CD8-positive, alpha-beta memory T cell (primary cell): Measurements from ENCODE around the gene TIMP2. TPM values are rescaled to one million over a fixed set of nuclear protein-coding genes. Genes with fewer than 3 reads are reported as not detected.
A peak's percentile ranks its signal among the peaks of the same experiment; 100 is the strongest.
"Not testable (repeated sequence)": the region's sequence is repeated elsewhere in the genome, so short reads cannot be mapped to it uniquely, and the experiment has no call there.

Experiments used
- CTCF ChIA-PET: fragments of 350-600 bp; sonication (Branson Sonifier 250); formaldehyde crosslinking; loops from one replicate; lab custom pipeline; 2021; ENCODE audit warnings: antibody characterized with exemption; lab: Charles Lee
- POLR2A ChIA-PET: fragments of 350-600 bp; sonication (Branson Sonifier 250); formaldehyde crosslinking; loops from one replicate; lab custom pipeline; 2021; ENCODE audit warnings: antibody characterized with exemption; lab: Charles Lee
- DNase-seq, 5 donors: peaks; one replicate each; pipeline versions ENCODE4 v3.0.0 to v3.0.0-alpha.2; 2020 to 2022; ENCODE audit warnings: mixed read lengths in 1 of 5
- H3K27ac ChIP-seq: one replicate; pipeline ENCODE4 v1.7.0; 2013; ENCODE audit warnings: low read depth, mild to moderate bottlenecking, low read length, moderate library complexity
- H3K27me3 ChIP-seq: 2 replicates; pipeline ENCODE4 v1.7.0; 2013; ENCODE audit warnings: low read length, mild to moderate bottlenecking; ENCODE audit not compliant: insufficient read depth, poor library complexity, severe bottlenecking
- H3K36me3 ChIP-seq: 2 replicates; pipeline ENCODE4 v1.7.0; 2013; ENCODE audit warnings: mild to moderate bottlenecking, low read length, moderate library complexity; ENCODE audit not compliant: insufficient read depth
- H3K4me1 ChIP-seq: 2 replicates; pipeline ENCODE4 v1.7.0; 2013; ENCODE audit warnings: mild to moderate bottlenecking, low read length, moderate library complexity; ENCODE audit not compliant: insufficient read depth
- H3K4me3 ChIP-seq: 2 replicates; pipeline ENCODE4 v1.7.0; 2013; ENCODE audit warnings: mild to moderate bottlenecking, low read length
- H3K9me3 ChIP-seq: 2 replicates; pipeline ENCODE4 v1.7.0; 2013; ENCODE audit warnings: mild to moderate bottlenecking, low read length
- H3K27ac Mint-ChIP-seq, 8 donors: one replicate each; pipeline ENCODE4 v1.8.0; 2020 to 2021; ENCODE audit warnings: mixed read lengths in 8 of 8, mild to moderate bottlenecking in 6 of 8, inconsistent platforms in 3 of 8, moderate library complexity in 3 of 8
- H3K27me3 Mint-ChIP-seq, 2 donors: one replicate each; pipeline ENCODE4 v1.8.0; 2020 to 2021; ENCODE audit warnings: mixed read lengths in 2 of 2, mild to moderate bottlenecking in 1 of 2, moderate library complexity in 1 of 2
- H3K36me3 Mint-ChIP-seq, 3 donors: one replicate each; pipeline ENCODE4 v1.8.0; 2020 to 2021; ENCODE audit warnings: mixed read lengths in 3 of 3, inconsistent platforms in 1 of 3, mild to moderate bottlenecking in 1 of 3
- H3K4me1 Mint-ChIP-seq, 3 donors: one replicate each; pipeline ENCODE4 v1.8.0; 2020 to 2021; ENCODE audit warnings: mixed read lengths in 3 of 3, inconsistent platforms in 1 of 3, mild to moderate bottlenecking in 1 of 3
- H3K4me3 Mint-ChIP-seq, 7 donors: one replicate each; pipeline ENCODE4 v1.8.0; 2020 to 2021; ENCODE audit warnings: mixed read lengths in 7 of 7, mild to moderate bottlenecking in 6 of 7, moderate library complexity in 4 of 7, inconsistent platforms in 2 of 7
- H3K9me3 Mint-ChIP-seq, 5 donors: one replicate each; pipeline ENCODE4 v1.8.0; 2020 to 2022; ENCODE audit warnings: mixed read lengths in 5 of 5, mild to moderate bottlenecking in 3 of 5, moderate library complexity in 2 of 5, inconsistent platforms in 1 of 5
- polyA plus RNA-seq: library from polyadenylated mRNA; unstranded; fragments of 300-500 nt; fragmentation: Illumina TruSeq; gene quantifications from one replicate; pipeline ENCODE4 v1.2.3, GENCODE V29; 2021
- total RNA-seq, 2 experiments: library from RNA; stranded (reverse); gene quantifications; one replicate each; pipeline ENCODE4 v1.2.3, GENCODE V29; 2021

TIMP2 gene
- total and polyA plus RNA-seq, 3 experiments from 2014 or later, result 0.08 to 1.6 (median 1.3) TPM

- Histone ChIP-seq H3K27me3 (no peaks in the 10 kb centered on the region), H3K27ac (no peak overlapping the region), H3K36me3 (no peaks in the 10 kb centered on the region), H3K9me3 (no peaks in the 10 kb centered on the region), H3K4me1 (peaks cover 20% of the 10 kb centered on the region), H3K4me3 (no peak overlapping the region)
- Mint-ChIP-seq H3K4me1 (peaks cover 4 to 21% (median 17%) of the 10 kb centered on the region in 3 donors), H3K4me3 (no peak overlapping the region), H3K27ac (no peak overlapping the region), H3K9me3 (no peaks in the 10 kb centered on the region), H3K27me3 (peaks cover 23 to 41% of the 10 kb centered on the region in 2 donors), H3K36me3 (no peaks in the 10 kb centered on the region)
- CTCF ChIA-PET, result interaction anchor here (1.8 kb wide), 1 partner anchor 12 kb away, joined by 7 read pairs; no protein-coding TSS in a partner anchor
- POLR2A ChIA-PET, result no interaction called here
- DNase-seq, result no peak
These were observed 46.9 kb downstream of the TIMP2 start for GRCh38 chr17:78878261-78878660.

- DNase-seq, H3K36me3 Mint-ChIP-seq, H3K27ac Mint-ChIP-seq, H3K9me3 Mint-ChIP-seq, POLR2A ChIA-PET, H3K4me3 Mint-ChIP-seq, H3K4me3 ChIP-seq, H3K27ac ChIP-seq, H3K36me3 ChIP-seq, H3K27me3 ChIP-seq, H3K9me3 ChIP-seq: not testable (repeated sequence)
- H3K4me1 Mint-ChIP-seq, result peaks cover 2 to 17% (median 17%) of the 10 kb centered on the region in 3 donors
- H3K4me1 ChIP-seq, result peaks cover 15% of the 10 kb centered on the region
- H3K27me3 Mint-ChIP-seq, result peaks cover 22 to 32% of the 10 kb centered on the region in 2 donors
- CTCF ChIA-PET, result interaction anchor here (0.9 to 1.8 kb wide), 3 partner anchors 11 to 17 kb away, joined by 3 to 7 read pairs (median 3); no protein-coding TSS in a partner anchor
These were observed 48.2 kb downstream of the TIMP2 start for GRCh38 chr17:78876954-78877517.

- Histone ChIP-seq H3K4me1 (peaks cover 15% of the 10 kb centered on the region), H3K27me3 (no peaks in the 10 kb centered on the region), H3K4me3 (no peak overlapping the region), H3K36me3 (no peaks in the 10 kb centered on the region), H3K9me3 (no peaks in the 10 kb centered on the region), H3K27ac (no peak overlapping the region)
- H3K36me3 Mint-ChIP-seq, result no peaks in the 10 kb centered on the region
- peaks cover 17 to 28% of the 10 kb centered on the region in 2 donors for H3K27me3 Mint-ChIP-seq
- peaks cover 2 to 17% (median 17%) of the 10 kb centered on the region in 3 donors for H3K4me1 Mint-ChIP-seq
- ChIA-PET POLR2A (interaction anchor here (0.7 kb wide), 1 partner anchor 18 kb away, joined by 3 read pairs; no protein-coding TSS in a partner anchor), CTCF (interaction anchor here (0.9 to 1.6 kb wide), 2 partner anchors 10 to 16 kb away, joined by 3 read pairs; no protein-coding TSS in a partner anchor)
- peak overlapping the region in 1 of 7 donors; percentile 5 for H3K4me3 Mint-ChIP-seq
- DNase-seq, result no peak
- H3K9me3 Mint-ChIP-seq, result no peaks in the 10 kb centered on the region
- H3K27ac Mint-ChIP-seq, result peak overlapping the region in 1 of 8 donors; percentile 94
These were observed 49.0 kb downstream of the TIMP2 start for GRCh38 chr17:78876094-78876597.

- ChIA-PET CTCF (interaction anchor here (1.6 to 1.7 kb wide), 2 partner anchors 10 to 15 kb away, joined by 3 to 6 read pairs; no protein-coding TSS in a partner anchor), POLR2A (no interaction called here)
- Mint-ChIP-seq H3K9me3 (no peaks in the 10 kb centered on the region), H3K36me3 (no peaks in the 10 kb centered on the region), H3K27me3 (peaks cover 14 to 28% of the 10 kb centered on the region in 2 donors), H3K27ac (no peak overlapping the region), H3K4me1 (peaks cover 2 to 17% (median 17%) of the 10 kb centered on the region in 3 donors), H3K4me3 (no peak overlapping the region)
- no peaks in the 10 kb centered on the region for H3K36me3 ChIP-seq
- no peaks in the 10 kb centered on the region for H3K27me3 ChIP-seq
- no peak overlapping the region for H3K4me3 ChIP-seq
- no peaks in the 10 kb centered on the region for H3K9me3 ChIP-seq
- H3K4me1 ChIP-seq, result peaks cover 15% of the 10 kb centered on the region
- DNase-seq, result no peak
- no peak overlapping the region for H3K27ac ChIP-seq
These were observed 49.7 kb downstream of the TIMP2 start for GRCh38 chr17:78875363-78876093.

- CTCF ChIA-PET, result interaction anchor here (1.3 to 1.7 kb wide), 2 partner anchors 8 to 15 kb away, joined by 3 to 6 read pairs; no protein-coding TSS in a partner anchor
- peaks cover 14 to 17% of the 10 kb centered on the region in 2 donors for H3K27me3 Mint-ChIP-seq
- no peaks in the 10 kb centered on the region for H3K27me3 ChIP-seq
- peaks cover under 1% of the 10 kb centered on the region for H3K4me1 ChIP-seq
- H3K9me3 Mint-ChIP-seq, result no peaks in the 10 kb centered on the region
- H3K4me1 Mint-ChIP-seq, result peaks cover 0 to 1% (median under 1%) of the 10 kb centered on the region in 3 donors
- no peak overlapping the region for H3K27ac ChIP-seq
- no peak overlapping the region for H3K4me3 Mint-ChIP-seq
- no peaks in the 10 kb centered on the region for H3K9me3 ChIP-seq
- H3K36me3 ChIP-seq, result no peaks in the 10 kb centered on the region
- no peak overlapping the region for H3K27ac Mint-ChIP-seq
- POLR2A ChIA-PET, result no interaction called here
- no peak overlapping the region for H3K4me3 ChIP-seq
- no peaks in the 10 kb centered on the region for H3K36me3 Mint-ChIP-seq
- DNase-seq, result no peak
These were observed 51.5 kb downstream of the TIMP2 start for GRCh38 chr17:78873519-78874340.

- no peaks in the 10 kb centered on the region for H3K9me3 ChIP-seq
- no peak overlapping the region for H3K4me3 ChIP-seq
- Mint-ChIP-seq H3K36me3 (no peaks in the 10 kb centered on the region), H3K27ac (peak overlapping the region in 1 of 8 donors; percentile 14), H3K4me1 (no peaks in the 10 kb centered on the region), H3K4me3 (no peak overlapping the region), H3K9me3 (no peaks in the 10 kb centered on the region), H3K27me3 (peaks cover 6 to 14% of the 10 kb centered on the region in 2 donors)
- DNase-seq, result no peak
- no peaks in the 10 kb centered on the region for H3K36me3 ChIP-seq
- no peaks in the 10 kb centered on the region for H3K27me3 ChIP-seq
- no peaks in the 10 kb centered on the region for H3K4me1 ChIP-seq
- CTCF ChIA-PET, result no interaction called here
- no peak overlapping the region for H3K27ac ChIP-seq
- POLR2A ChIA-PET, result no interaction called here
These were observed 52.7 kb downstream of the TIMP2 start for GRCh38 chr17:78872486-78872885.

GRCh38 chr17:78870621-78871020 is 54.6 kb downstream of the TIMP2 start:
- Histone ChIP-seq H3K36me3 (no peaks in the 10 kb centered on the region), H3K27me3 (no peaks in the 10 kb centered on the region), H3K4me1 (peaks cover 5% of the 10 kb centered on the region), H3K27ac (no peak overlapping the region), H3K9me3 (no peaks in the 10 kb centered on the region), H3K4me3 (no peak overlapping the region)
- Mint-ChIP-seq H3K27me3 (peaks cover 9 to 13% of the 10 kb centered on the region in 2 donors), H3K4me1 (peaks cover 0 to 3% (median 0%) of the 10 kb centered on the region in 3 donors), H3K9me3 (no peaks in the 10 kb centered on the region), H3K36me3 (no peaks in the 10 kb centered on the region), H3K4me3 (no peak overlapping the region), H3K27ac (no peak overlapping the region)
- ChIA-PET CTCF (no interaction called here), POLR2A (no interaction called here)
- DNase-seq, result no peak
